ENCODE results near the gene CHCHD3.

DNA sequence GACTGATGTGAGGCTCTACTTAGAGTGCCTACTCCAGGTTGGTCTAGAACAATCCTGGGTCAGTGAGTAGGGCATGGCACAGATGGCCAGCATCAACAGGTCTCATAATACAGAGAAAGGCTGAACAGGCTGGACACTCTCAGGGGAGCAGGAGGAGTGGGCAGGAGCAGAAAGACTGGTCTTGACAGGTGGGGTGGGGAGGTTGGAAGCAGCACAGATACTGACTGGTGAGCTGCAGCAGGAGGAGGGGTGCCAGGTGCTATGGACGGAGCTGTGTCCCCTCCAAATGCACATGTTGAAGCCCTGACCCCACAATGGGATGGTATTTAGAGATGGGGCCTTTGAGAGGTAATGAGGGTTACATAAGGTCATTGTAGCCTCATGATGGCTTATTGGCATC, 315.2 kb downstream of the CHCHD3 start:
- TF ChIP-seq POLR2AphosphoS5 (IDR thresholded peaks at IDR 0.05): no peak
- TF ChIP-seq POLR2A (IDR thresholded peaks at IDR 0.05): no peak
- TF ChIP-seq, protein P1, sequence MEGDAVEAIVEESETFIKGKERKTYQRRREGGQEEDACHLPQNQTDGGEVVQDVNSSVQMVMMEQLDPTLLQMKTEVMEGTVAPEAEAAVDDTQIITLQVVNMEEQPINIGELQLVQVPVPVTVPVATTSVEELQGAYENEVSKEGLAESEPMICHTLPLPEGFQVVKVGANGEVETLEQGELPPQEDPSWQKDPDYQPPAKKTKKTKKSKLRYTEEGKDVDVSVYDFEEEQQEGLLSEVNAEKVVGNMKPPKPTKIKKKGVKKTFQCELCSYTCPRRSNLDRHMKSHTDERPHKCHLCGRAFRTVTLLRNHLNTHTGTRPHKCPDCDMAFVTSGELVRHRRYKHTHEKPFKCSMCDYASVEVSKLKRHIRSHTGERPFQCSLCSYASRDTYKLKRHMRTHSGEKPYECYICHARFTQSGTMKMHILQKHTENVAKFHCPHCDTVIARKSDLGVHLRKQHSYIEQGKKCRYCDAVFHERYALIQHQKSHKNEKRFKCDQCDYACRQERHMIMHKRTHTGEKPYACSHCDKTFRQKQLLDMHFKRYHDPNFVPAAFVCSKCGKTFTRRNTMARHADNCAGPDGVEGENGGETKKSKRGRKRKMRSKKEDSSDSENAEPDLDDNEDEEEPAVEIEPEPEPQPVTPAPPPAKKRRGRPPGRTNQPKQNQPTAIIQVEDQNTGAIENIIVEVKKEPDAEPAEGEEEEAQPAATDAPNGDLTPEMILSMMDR (IDR thresholded peaks at IDR 0.05): no peak
- TF ChIP-seq EP300 (IDR thresholded peaks at IDR 0.05): no peak
